GM04504 (cell line): ENCODE measurements around the gene REEP6.
"Not testable (repeated sequence)": the region's sequence is repeated elsewhere in the genome, so short reads cannot be mapped to it uniquely, and the experiment has no call there.

Experiments
- DNase-seq: peaks from one replicate; pipeline ENCODE4 v3.0.0-alpha.2; 2012; ENCODE audit warnings: low read depth

Gene REEP6

DNA sequence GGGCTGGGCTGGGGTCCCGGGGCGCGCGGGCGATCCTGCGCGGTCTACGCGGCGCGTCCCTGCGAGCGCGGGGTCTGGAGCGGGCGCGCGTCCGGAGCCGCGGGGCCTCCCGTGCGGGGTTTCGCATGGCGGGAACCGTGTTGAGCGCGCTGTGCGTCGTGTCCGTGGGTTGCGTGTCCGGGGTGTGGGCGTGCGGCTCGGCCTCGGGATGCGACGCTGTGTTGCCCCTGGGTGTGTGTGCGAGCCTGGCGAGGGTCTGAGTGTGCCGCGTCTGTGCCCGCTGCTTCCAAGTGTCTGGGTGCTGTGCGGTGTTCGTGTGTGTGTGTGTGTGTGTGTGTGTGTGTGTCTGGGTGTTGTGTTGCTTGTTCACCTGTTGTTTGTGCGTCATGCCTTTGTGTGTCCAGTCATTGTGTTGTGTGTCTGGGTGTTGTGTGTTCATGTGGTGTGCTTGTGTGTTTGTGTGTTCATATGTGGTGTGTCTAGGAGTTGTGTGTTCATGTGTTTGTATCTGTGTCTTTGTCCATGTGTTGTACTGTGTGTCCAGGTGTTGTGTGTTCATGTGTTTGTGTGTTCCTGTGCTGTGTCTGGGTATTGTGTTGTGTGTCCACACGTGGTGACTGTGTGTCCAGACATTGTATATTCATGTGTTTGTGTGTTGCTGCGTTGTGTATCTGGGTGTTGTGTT, 33.4 kb downstream of the REEP6 start:
- DNase-seq: no peak

- no peak for DNase-seq
Observed at GRCh38 chr19:1524972-1525325, 34.0 kb downstream of the REEP6 start.

DNA sequence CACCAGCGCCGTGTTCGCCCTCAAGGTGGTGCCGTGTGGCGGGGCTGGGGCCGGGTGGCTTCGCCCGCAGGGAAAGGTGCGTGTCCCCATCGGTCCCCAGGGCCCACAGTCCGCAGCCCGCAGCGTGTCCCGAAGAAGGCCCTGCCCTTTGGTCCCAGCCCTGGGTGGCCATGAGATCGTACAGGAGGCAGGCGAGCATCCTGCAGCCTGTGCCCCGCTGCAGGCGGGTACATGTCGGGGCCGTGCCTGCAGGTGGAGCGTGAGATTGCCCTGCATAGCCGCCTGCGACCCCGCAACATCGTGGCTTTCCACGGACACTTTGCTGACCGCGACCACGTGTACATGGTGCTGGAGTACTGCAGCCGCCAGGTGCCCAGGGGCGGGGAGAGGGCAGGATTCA, 34.4 kb downstream of the REEP6 start:
- DNase-seq: no peak

- DNase-seq: no peak
Observed at GRCh38 chr19:1526066-1526778, 35.2 kb downstream of the REEP6 start.

- no peak for DNase-seq
Observed at GRCh38 chr19:1526979-1527649, 36.1 kb downstream of the REEP6 start.

DNA sequence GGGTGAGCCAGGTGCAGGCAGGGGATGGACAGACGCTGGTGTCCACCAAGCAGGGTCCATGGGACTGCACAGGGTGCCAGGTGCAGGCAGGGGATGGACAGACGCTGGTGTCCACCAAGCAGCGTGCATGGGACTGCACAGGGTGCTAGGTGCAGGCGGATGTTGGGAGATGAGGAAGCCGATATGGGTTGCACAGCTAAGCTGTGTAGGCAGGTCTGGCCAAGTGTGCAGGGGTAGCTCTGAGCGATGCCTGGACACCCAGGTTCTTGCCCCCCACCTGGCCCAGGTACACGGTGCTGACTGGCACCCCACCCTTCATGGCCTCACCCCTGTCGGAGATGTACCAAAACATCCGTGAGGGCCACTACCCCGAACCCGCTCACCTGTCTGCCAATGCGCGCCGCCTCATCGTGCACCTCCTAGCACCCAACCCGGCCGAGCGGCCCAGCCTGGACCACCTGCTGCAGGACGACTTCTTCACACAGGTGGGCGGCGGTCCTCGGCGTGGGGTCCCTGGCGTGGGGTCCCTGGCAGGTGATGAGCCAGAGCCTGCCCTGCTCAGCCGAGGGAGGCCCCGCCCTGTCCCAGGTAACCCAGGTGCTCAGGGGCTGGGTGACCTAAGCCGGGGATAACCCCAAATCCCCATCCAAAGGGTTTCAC, 36.8 kb downstream of the REEP6 start:
- no peak for DNase-seq

DNA sequence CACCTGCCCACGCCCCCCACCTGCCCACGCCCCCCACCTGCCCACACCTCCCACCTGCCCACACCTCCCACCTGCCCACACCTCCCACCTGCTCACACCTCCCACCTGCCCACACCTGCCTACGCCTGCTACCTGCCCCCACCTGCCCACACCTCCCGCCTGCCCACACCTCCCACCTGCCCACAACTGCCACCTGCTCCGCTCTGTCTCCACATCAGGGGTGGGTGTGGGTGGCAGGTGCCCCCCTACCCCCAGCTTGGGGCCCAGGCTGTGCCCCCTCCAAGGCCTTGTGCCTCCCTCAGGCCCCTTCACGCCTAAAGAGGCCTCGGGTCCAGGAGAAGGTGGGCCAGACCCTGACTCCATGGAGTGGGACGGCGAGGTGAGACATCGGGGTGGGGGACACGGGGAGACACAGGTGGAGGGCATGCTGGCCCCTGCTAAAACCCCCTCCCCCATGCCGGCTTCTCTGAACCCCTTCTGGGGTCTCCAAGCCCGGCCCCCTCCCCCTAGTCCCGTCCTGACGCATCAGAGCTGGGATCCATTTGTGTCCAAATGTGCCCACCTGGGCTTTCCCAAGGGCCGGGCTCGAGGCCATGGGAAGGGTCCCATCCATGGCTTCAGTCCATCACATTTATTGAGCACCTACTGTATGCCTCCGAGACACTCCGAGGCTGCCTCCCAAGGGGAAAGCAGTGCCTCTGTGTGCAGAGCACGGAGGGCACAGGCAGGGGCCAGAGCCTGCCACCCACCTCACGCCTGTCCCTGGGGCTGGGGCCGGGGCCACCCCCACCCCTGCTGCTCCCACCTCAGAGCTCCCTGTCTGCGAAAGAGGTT, 37.8 kb downstream of the REEP6 start:
- no peak for DNase-seq

GRCh38 chr19:1529430-1529816, 38.4 kb downstream of the REEP6 start:
- no peak for DNase-seq

GRCh38 chr19:1530856-1531255, 39.9 kb downstream of the REEP6 start:
- DNase-seq: not testable (repeated sequence)

GRCh38 chr19:1531587-1531986, 40.6 kb downstream of the REEP6 start:
- DNase-seq: no peak

DNA sequence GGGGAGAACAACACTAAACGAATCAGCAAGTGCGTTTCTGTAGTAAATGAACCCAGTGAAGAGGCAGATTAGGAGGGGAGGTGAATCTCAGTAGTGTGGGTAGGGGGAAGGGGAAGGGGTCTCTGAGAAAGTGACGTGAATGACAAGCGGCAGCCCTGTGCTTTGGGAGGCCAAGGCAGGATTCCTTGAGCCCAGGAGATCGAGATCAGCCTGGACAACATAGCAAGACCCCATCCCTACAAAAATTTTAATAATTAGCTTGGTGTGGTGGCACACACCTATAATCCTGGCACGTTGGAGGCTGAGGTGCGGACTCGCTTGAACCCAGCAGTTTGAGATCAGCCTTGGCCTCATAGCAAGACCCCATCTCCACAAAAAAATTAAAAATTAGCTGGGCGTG, 41.0 kb downstream of the REEP6 start:
- DNase-seq: no peak

DNA sequence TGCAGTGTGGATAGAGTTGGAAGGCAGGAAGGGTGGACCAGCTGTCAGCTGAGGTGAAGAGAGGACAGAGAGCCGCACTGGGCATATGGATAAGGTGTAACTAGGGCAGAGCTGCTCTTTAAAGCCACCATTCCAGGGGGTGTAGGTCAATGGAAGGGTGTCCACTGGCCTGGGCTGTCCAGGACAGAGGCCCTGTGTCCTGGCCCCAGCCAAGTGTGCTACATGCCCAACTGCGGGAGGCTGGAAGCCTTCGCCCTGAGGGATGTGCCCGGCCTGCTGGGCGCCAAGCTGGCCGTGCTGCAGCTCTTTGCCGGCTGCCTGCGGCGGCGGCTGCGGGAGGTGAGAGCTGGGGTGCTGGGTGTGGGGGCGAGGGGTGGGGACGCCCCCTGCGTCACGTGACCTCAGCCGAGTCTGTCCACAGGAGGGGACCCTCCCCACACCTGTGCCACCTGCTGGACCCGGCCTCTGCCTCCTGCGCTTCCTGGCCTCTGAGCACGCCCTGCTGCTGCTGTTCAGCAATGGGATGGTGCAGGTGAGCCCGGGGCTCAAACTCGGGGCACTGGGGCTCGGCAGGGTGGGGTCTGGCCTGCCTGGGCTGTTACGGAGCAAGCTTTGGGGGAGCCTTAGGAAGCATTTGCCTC, 42.6 kb downstream of the REEP6 start:
- no peak for DNase-seq

DNA sequence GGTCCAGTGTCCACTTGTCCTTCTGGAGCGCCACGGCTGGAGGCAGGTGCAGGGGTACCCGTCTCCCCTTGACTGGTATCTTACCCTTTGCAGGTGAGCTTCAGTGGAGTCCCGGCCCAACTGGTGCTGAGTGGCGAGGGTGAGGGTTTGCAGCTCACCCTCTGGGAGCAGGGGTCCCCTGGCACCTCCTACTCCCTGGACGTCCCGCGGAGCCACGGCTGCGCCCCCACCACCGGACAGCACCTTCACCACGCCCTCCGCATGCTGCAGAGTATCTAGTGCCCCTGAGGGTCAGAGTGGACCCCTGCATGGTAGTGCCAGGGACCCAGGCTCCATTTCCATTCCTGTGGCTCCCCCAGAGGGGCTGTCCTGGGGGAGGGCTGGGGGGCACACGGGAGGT, 44.0 kb downstream of the REEP6 start:
- DNase-seq: no peak

- not testable (repeated sequence) for DNase-seq
Observed at GRCh38 chr19:1535699-1536098, 44.7 kb downstream of the REEP6 start.

DNA sequence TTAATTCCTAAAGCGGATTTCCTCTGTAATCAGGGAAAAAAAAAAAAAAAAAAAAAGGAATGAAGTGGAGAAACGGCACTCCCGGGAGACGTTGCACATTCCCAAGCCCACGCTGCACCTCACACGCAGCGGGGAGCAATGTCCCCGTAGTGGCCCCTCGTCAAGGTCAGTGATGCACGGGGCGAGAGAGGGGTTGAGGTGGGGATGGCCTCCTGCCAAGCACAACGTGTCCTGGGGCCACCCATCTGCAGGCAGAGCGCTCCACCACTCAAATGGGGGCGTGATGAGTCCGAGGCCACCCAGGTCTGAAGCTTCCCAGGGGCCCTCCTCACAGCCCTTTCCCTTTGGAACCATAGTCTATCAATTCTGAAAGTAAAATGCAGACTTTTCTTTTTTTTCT, 48.0 kb downstream of the REEP6 start:
- DNase-seq: no peak

- not testable (repeated sequence) for DNase-seq
Observed at GRCh38 chr19:1539749-1540148, 48.8 kb downstream of the REEP6 start.

GRCh38 chr19:1540365-1540925, 49.5 kb downstream of the REEP6 start:
- DNase-seq: no peak
